ENCODE measurements around the gene SFXN2. TPM values are rescaled to one million over a fixed set of nuclear protein-coding genes. Genes with fewer than 3 reads are reported as not detected.

The SFXN2 gene
- total and polyA plus RNA-seq, 2 experiments from 2014 or later: 5.7 to 6.2 TPM

DNA sequence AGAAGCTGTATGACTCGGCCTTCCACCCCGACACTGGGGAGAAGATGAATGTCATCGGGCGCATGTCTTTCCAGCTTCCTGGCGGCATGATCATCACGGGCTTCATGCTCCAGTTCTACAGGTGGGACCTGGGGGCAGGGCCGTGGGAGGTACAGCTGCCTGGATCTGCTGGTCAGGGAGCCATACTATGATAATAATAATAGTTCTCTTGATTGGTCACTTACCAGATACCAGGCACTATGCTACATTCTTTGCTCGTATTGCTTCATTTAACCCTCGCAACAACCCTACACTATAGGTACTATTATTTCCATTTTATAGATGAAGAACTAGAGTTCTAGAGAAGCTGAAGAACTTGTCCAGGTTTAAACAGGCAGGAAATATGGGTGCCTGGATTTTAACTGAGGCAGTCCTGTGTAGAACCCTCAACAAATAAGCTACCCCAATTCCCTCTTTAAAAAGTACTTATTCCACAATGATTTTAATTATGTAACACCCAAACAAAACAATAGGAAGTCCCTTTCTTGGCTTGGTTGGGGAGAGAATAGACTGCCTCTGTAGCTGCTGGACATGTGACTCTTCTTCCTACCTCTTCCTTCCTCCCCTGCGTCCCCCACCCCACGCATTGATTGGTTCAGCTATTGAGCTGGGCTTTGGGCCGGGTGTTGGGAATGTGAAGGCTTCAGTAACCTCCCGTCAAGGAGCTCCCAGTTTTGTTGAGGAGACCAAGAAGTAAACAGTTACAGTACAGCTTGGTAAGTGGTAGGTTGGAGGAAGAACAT is 12.8 kb downstream of the SFXN2 start (continued):
- TF ChIP-seq, protein P1, sequence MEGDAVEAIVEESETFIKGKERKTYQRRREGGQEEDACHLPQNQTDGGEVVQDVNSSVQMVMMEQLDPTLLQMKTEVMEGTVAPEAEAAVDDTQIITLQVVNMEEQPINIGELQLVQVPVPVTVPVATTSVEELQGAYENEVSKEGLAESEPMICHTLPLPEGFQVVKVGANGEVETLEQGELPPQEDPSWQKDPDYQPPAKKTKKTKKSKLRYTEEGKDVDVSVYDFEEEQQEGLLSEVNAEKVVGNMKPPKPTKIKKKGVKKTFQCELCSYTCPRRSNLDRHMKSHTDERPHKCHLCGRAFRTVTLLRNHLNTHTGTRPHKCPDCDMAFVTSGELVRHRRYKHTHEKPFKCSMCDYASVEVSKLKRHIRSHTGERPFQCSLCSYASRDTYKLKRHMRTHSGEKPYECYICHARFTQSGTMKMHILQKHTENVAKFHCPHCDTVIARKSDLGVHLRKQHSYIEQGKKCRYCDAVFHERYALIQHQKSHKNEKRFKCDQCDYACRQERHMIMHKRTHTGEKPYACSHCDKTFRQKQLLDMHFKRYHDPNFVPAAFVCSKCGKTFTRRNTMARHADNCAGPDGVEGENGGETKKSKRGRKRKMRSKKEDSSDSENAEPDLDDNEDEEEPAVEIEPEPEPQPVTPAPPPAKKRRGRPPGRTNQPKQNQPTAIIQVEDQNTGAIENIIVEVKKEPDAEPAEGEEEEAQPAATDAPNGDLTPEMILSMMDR (conservative IDR thresholded peaks at IDR 0.05; ENCODE audit: low read depth in 2 of 2): no peak
- TF ChIP-seq ZNF331 (CRISPR knock-in tag; IDR thresholded peaks at IDR 0.05; ENCODE audit: low read depth): no peak

DNA sequence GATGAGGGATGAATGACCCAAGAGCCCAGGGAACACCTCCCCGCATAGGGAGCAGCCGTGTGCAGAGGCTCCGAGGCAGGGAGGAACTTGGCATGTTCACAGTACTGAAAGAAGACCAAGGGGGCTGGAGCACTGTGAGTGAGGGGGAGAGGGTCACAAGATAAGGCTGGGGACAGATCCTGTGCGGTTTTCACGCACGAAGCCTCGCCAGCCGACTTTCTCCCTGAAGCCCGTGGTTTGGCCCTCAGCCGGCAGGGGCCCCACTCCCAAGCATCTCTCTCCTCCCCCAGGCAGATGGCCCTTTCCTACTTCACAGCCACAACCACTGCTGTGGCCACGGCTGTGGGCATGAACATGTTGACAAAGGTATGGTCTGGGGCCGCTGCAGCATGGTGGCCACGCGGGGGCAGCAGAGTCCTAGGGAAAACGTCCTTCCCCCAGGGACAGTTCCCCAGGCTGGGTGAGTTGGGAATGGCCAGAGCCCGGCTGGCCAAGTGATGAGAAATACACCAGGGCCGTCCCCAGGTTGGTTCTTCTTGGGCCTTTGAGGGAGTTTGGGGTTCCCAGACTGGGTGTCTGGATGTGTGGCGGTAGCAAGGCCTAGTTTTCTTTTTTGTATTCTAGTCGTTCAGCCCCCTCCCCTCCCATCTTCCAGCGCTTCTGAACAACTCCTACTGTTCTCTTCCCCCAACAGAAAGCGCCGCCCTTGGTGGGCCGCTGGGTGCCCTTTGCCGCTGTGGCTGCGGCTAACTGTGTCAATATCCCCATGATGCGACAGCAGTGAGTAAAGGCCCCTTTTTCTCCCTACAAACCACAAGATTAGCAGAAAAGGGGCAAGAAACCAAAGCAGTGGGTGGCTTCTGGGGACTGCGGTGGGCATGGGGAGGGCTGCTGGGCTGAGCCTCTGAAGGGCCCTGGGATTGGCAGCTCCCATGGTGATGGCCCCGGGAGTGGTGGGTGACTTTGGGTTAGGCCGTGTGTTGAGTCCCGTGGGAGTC is 14.9 kb downstream of the SFXN2 start:
- DNase-seq (ENCODE audit: low spot score) (peak; percentile 93), ATAC-seq (peak; percentile 99)
- H3K4me3 Mint-ChIP-seq: no peak overlapping the region
- H4K20me1 ChIP-seq (replicated peaks; ENCODE audit: insufficient read depth): peaks cover 11% of the 10 kb centered on the region
- peak overlapping the region; percentile 72; the same call in 1 of the 2 replicates for H3K27ac ChIP-seq (ENCODE audit: low read depth)
- no peak overlapping the region for H3K4me2 ChIP-seq
- no peaks in the 10 kb centered on the region for H3K27me3 ChIP-seq (ENCODE audit: insufficient read depth)
- H3K27me3 Mint-ChIP-seq (ENCODE audit: insufficient read depth, low read depth, poor library complexity): peaks cover 3% of the 10 kb centered on the region
- peaks cover 75% of the 10 kb centered on the region for H3K36me3 Mint-ChIP-seq (ENCODE audit: low read depth)
- no peaks in the 10 kb centered on the region for H3K4me1 ChIP-seq (ENCODE audit: insufficient read depth)
- H3K9me3 Mint-ChIP-seq: no peaks in the 10 kb centered on the region
- no peak overlapping the region for H3K27ac Mint-ChIP-seq
- H3F3A ChIP-seq (replicated peaks; ENCODE audit: low read depth): peaks cover 3% of the 10 kb centered on the region
- H3K9me2 ChIP-seq (ENCODE audit: insufficient read depth): no peaks in the 10 kb centered on the region
- peaks cover 24% of the 10 kb centered on the region for H3K36me3 ChIP-seq (ENCODE audit: insufficient read depth)
- no peaks in the 10 kb centered on the region for H3K4me1 Mint-ChIP-seq
- peaks cover 8% of the 10 kb centered on the region for H3K79me2 ChIP-seq (replicated peaks; ENCODE audit: insufficient read depth)
- TF ChIP-seq, protein P1 (conservative IDR thresholded peaks at IDR 0.05; ENCODE audit: low read depth in 2 of 2): peak; percentile 90 to 97
- TF ChIP-seq STAT1 (IDR thresholded peaks at IDR 0.05; ENCODE audit: unreplicated experiment): no peak
- TF ChIP-seq POLR2AphosphoS5 (IDR thresholded peaks at IDR 0.05; ENCODE audit: low read depth): peak; percentile 29; the same call in 1 of the 2 replicates
- H2AFZ ChIP-seq: no peak overlapping the region
- H3K4me3 ChIP-seq: no peak overlapping the region

DNA sequence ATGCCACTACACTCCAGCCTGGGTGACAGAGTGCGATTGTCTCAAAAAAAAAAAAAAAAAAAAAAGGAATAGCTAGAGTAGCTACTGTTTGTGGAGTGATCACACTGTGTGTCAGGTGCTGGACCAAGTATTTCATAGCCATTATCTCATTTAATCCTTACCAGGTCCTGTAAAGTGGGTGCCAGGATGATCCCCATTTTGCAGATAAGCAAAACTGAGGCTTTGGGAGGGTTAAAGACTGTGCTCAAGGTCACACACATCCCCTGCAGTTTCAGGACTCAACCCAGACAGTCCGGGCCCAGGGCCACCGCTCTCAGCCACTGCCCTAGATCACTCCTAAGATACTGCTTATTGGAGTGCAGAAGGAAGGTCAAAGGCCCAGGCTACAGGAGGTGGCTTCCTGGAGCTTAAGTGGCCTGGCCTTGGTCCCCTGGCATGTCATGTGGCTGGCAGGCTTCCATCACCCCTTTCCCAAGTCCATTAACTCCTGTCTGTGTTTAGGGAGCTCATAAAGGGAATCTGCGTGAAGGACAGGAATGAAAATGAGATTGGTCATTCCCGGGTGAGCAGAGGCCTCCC is 16.9 kb downstream of the SFXN2 start:
- DNase-seq (ENCODE audit: low spot score) (no peak), ATAC-seq (no peak)
- no peaks in the 10 kb centered on the region for H3K79me2 ChIP-seq (replicated peaks; ENCODE audit: insufficient read depth)
- H3K4me3 Mint-ChIP-seq: no peak overlapping the region
- no peak overlapping the region for H3K4me3 ChIP-seq
- H3K4me1 ChIP-seq (ENCODE audit: insufficient read depth): no peaks in the 10 kb centered on the region
- peaks cover 80% of the 10 kb centered on the region for H3K36me3 Mint-ChIP-seq (ENCODE audit: low read depth)
- peaks cover 6% of the 10 kb centered on the region for H3F3A ChIP-seq (replicated peaks; ENCODE audit: low read depth)
- peaks cover 3% of the 10 kb centered on the region for H3K27me3 Mint-ChIP-seq (ENCODE audit: insufficient read depth, low read depth, poor library complexity)
- H3K4me1 Mint-ChIP-seq: peaks cover 13% of the 10 kb centered on the region
- H3K27ac ChIP-seq (ENCODE audit: low read depth): no peak overlapping the region; the same call in 1 of the 2 replicates
- H3K9me3 Mint-ChIP-seq: no peaks in the 10 kb centered on the region
- peaks cover 5% of the 10 kb centered on the region for H4K20me1 ChIP-seq (replicated peaks; ENCODE audit: insufficient read depth)
- no peak overlapping the region for H2AFZ ChIP-seq
- peaks cover 24% of the 10 kb centered on the region for H3K36me3 ChIP-seq (ENCODE audit: insufficient read depth)
- no peak overlapping the region for H3K4me2 ChIP-seq
- no peaks in the 10 kb centered on the region for H3K9me2 ChIP-seq (ENCODE audit: insufficient read depth)
- H3K27ac Mint-ChIP-seq: no peak overlapping the region
- no peaks in the 10 kb centered on the region for H3K27me3 ChIP-seq (ENCODE audit: insufficient read depth)
- TF ChIP-seq, protein P2, sequence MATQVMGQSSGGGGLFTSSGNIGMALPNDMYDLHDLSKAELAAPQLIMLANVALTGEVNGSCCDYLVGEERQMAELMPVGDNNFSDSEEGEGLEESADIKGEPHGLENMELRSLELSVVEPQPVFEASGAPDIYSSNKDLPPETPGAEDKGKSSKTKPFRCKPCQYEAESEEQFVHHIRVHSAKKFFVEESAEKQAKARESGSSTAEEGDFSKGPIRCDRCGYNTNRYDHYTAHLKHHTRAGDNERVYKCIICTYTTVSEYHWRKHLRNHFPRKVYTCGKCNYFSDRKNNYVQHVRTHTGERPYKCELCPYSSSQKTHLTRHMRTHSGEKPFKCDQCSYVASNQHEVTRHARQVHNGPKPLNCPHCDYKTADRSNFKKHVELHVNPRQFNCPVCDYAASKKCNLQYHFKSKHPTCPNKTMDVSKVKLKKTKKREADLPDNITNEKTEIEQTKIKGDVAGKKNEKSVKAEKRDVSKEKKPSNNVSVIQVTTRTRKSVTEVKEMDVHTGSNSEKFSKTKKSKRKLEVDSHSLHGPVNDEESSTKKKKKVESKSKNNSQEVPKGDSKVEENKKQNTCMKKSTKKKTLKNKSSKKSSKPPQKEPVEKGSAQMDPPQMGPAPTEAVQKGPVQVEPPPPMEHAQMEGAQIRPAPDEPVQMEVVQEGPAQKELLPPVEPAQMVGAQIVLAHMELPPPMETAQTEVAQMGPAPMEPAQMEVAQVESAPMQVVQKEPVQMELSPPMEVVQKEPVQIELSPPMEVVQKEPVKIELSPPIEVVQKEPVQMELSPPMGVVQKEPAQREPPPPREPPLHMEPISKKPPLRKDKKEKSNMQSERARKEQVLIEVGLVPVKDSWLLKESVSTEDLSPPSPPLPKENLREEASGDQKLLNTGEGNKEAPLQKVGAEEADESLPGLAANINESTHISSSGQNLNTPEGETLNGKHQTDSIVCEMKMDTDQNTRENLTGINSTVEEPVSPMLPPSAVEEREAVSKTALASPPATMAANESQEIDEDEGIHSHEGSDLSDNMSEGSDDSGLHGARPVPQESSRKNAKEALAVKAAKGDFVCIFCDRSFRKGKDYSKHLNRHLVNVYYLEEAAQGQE (IDR thresholded peaks at IDR 0.05; ENCODE audit: unreplicated experiment): no peak

All from GM23338 (cell line).